Smooth muscle cell (in vitro differentiated cells): ENCODE results near the gene TMEM106C. TPM values are rescaled to one million over a fixed set of nuclear protein-coding genes. Genes with fewer than 3 reads are reported as not detected.

Experiments
- DNase-seq: peaks from one replicate; lab custom pipeline; 2025; ENCODE audit not compliant: unreplicated experiment; lab: John Stamatoyannopoulos, UW
- H2AFZ ChIP-seq: fragments of 200-600 bp; sonication (generic); 2 replicates; pipeline ENCODE4 v1.6.0; 2016; ENCODE audit warnings: antibody characterized with exemption, low read depth, mild to moderate bottlenecking
- H3F3A ChIP-seq: fragments of 200-600 bp; sonication (generic); 2 replicates; pipeline ENCODE4 v1.6.0; 2017; ENCODE audit warnings: antibody characterized with exemption, low read depth
- H3K27ac ChIP-seq: fragments of 200-600 bp; sonication (generic); 2 replicates; pipeline ENCODE4 v1.5.1; 2016; ENCODE audit warnings: low read depth, mild to moderate bottlenecking
- H3K27me3 ChIP-seq: fragments of 200-600 bp; sonication (generic); 2 replicates; pipeline ENCODE4 v1.6.1; 2016; ENCODE audit warnings: low read depth, mild to moderate bottlenecking
- H3K36me3 ChIP-seq: fragments of 200-600 bp; sonication (generic); 2 replicates; pipeline ENCODE4 v1.5.1; 2016; ENCODE audit warnings: low read depth
- H3K4me1 ChIP-seq: fragments of 200-600 bp; sonication (generic); 2 replicates; pipeline ENCODE4 v1.5.1; 2016; ENCODE audit warnings: low read depth
- H3K4me2 ChIP-seq: fragments of 200-600 bp; sonication (generic); 2 replicates; pipeline ENCODE4 v1.6.0; 2016; ENCODE audit warnings: mild to moderate bottlenecking
- H3K4me3 ChIP-seq: fragments of 200-600 bp; sonication (generic); 2 replicates; pipeline ENCODE4 v1.5.1; 2016; ENCODE audit warnings: mild to moderate bottlenecking
- H3K79me2 ChIP-seq: fragments of 200-600 bp; sonication (generic); 2 replicates; pipeline ENCODE4 v1.6.0; 2016; ENCODE audit warnings: low read depth, mild to moderate bottlenecking
- H3K9ac ChIP-seq: fragments of 200-600 bp; sonication (generic); 2 replicates; pipeline ENCODE4 v1.6.0; 2016; ENCODE audit warnings: low read depth
- H3K9me3 ChIP-seq: fragments of 200-600 bp; sonication (generic); replicated peaks from 2 replicates; pipeline ENCODE4 v1.5.1; 2016; ENCODE audit warnings: low read depth
- H4K20me1 ChIP-seq: fragments of 200-600 bp; sonication (generic); 2 replicates; pipeline ENCODE4 v1.6.0; 2016; ENCODE audit warnings: low read depth
- CTCF ChIP-seq: fragments of 200-600 bp; sonication (generic); IDR thresholded peaks from 2 replicates; pipeline ENCODE4 v1.5.1; 2017; ENCODE audit warnings: borderline replicate concordance, mild to moderate bottlenecking, antibody characterized with exemption; ENCODE audit not compliant: insufficient read depth, poor library complexity, severe bottlenecking
- WGBS: methylation state at CpG from one replicate; pipeline ENCODE4 v1.1.7; 2016; ENCODE audit warnings: low lambda C conversion rate; 5-methylcytosine and 5-hydroxymethylcytosine counted together
- polyA plus RNA-seq: library from polyadenylated mRNA; unstranded; fragments of >200 nt; fragmentation: Nextera tagmentation; extraction: Ambion mirVana; gene quantifications from 2 replicates; pipeline ENCODE4 v1.2.1, GENCODE V29; 2016
- total RNA-seq: library from RNA; depleted of rRNA; stranded (reverse); fragments of >200 nt; gene quantifications from 2 replicates; pipeline ENCODE4 v1.2.3, GENCODE V29; 2014

The TMEM106C gene
- total and polyA plus RNA-seq, 2 experiments from 2014 or later = 42.7 to 58.9 TPM

GRCh38 chr12:47990351-47991105 is 27.1 kb downstream of the TMEM106C start:
- WGBS = 93% methylated on average over 7 of the region's 7 CpGs
- Histone ChIP-seq H3F3A (no peaks in the 10 kb centered on the region), H3K4me1 (peaks cover 22% of the 10 kb centered on the region), H3K9ac (no peak overlapping the region), H2AFZ (no peak overlapping the region), H3K79me2 (no peaks in the 10 kb centered on the region), H3K27me3 (no peaks in the 10 kb centered on the region), H3K36me3 (no peaks in the 10 kb centered on the region), H3K4me3 (no peak overlapping the region), H3K4me2 (no peak overlapping the region), H3K9me3 (no peaks in the 10 kb centered on the region), H3K27ac (no peak overlapping the region), H4K20me1 (no peaks in the 10 kb centered on the region)
- no peak for DNase-seq
- TF ChIP-seq CTCF = no peak

- Histone ChIP-seq H3K79me2 (no peaks in the 10 kb centered on the region), H3K9ac (no peak overlapping the region), H3K4me1 (peaks cover 22% of the 10 kb centered on the region), H3F3A (no peaks in the 10 kb centered on the region), H3K4me2 (no peak overlapping the region), H2AFZ (peak overlapping the region; percentile 70), H3K4me3 (no peak overlapping the region), H3K36me3 (no peaks in the 10 kb centered on the region), H4K20me1 (no peaks in the 10 kb centered on the region), H3K27me3 (no peaks in the 10 kb centered on the region), H3K9me3 (no peaks in the 10 kb centered on the region), H3K27ac (no peak overlapping the region)
- DNase-seq = no peak
- TF ChIP-seq CTCF = no peak
- WGBS = 51% methylated on average over 13 of the region's 13 CpGs
These were observed 28.0 kb downstream of the TMEM106C start for GRCh38 chr12:47991106-47992061.

GRCh38 chr12:47992776-47993175 is 29.4 kb downstream of the TMEM106C start:
- no peak for TF ChIP-seq CTCF
- H3K4me1 ChIP-seq = peaks cover 22% of the 10 kb centered on the region
- H3K4me3 ChIP-seq = no peak overlapping the region
- DNase-seq = no peak
- peaks cover 6% of the 10 kb centered on the region for H3K27me3 ChIP-seq
- H3K27ac ChIP-seq = no peak overlapping the region
- H3F3A ChIP-seq = no peaks in the 10 kb centered on the region
- no peaks in the 10 kb centered on the region for H3K9me3 ChIP-seq
- H3K36me3 ChIP-seq = no peaks in the 10 kb centered on the region
- no peak overlapping the region for H3K4me2 ChIP-seq
- no peaks in the 10 kb centered on the region for H3K79me2 ChIP-seq
- H3K9ac ChIP-seq = no peak overlapping the region
- WGBS = 96% methylated on average over 10 of the region's 10 CpGs
- no peak overlapping the region for H2AFZ ChIP-seq
- H4K20me1 ChIP-seq = no peaks in the 10 kb centered on the region
